Muscle of arm (tissue), 12 donors: ENCODE results near the gene LRATD1. TPM values are rescaled to one million over a fixed set of nuclear protein-coding genes. Genes with fewer than 3 reads are reported as not detected.

ENCODE experiments used
- DNase-seq: peaks from one replicate; pipeline ENCODE4 v3.0.0-alpha.2; 2013
- polyA plus RNA-seq, 12 donors: library from polyadenylated mRNA; unstranded; fragments of 120-200 nt; gene quantifications; one replicate each; pipeline ENCODE4 v1.2.1, GENCODE V29; 2013; ENCODE audit not compliant: insufficient read length in 12 of 12

The LRATD1 gene
- polyA plus RNA-seq, 12 donors = 10.9 to 41.0 (median 13.9) TPM; not detected in 1

GRCh38 chr2:14631406-14632040, 994 bp upstream of the LRATD1 start:
- DNase-seq = no peak

- no peak for DNase-seq
Measured at GRCh38 chr2:14633061-14633460, 544 bp downstream of the LRATD1 start.

GRCh38 chr2:14633461-14634181, 1.1 kb downstream of the LRATD1 start:
- no peak for DNase-seq

- no peak for DNase-seq
Measured at GRCh38 chr2:14634182-14634488, 1.6 kb downstream of the LRATD1 start.

GRCh38 chr2:14634489-14635390, 2.2 kb downstream of the LRATD1 start:
- DNase-seq = peak; percentile 36

GRCh38 chr2:14635391-14635871, 2.9 kb downstream of the LRATD1 start:
- DNase-seq = peak; percentile 62

GRCh38 chr2:14638488-14638887, 6.0 kb downstream of the LRATD1 start:
- no peak for DNase-seq

- no peak for DNase-seq
Measured at GRCh38 chr2:14641116-14641515, 8.6 kb downstream of the LRATD1 start.

- DNase-seq = no peak
Measured at GRCh38 chr2:14642499-14642898, 10.0 kb downstream of the LRATD1 start.

- DNase-seq = peak; percentile 41
Measured at GRCh38 chr2:14647714-14648113, 15.2 kb downstream of the LRATD1 start.

- DNase-seq = no peak
Measured at GRCh38 chr2:14650066-14650465, 17.5 kb downstream of the LRATD1 start.

GRCh38 chr2:14654835-14655282, 22.3 kb downstream of the LRATD1 start:
- DNase-seq = no peak

- DNase-seq = no peak
Measured at GRCh38 chr2:14656146-14656545, 23.6 kb downstream of the LRATD1 start.

GRCh38 chr2:14661163-14661562, 28.6 kb downstream of the LRATD1 start:
- DNase-seq = no peak

GRCh38 chr2:14673351-14673875, 40.9 kb downstream of the LRATD1 start:
- DNase-seq = no peak

GRCh38 chr2:14675489-14675888, 43.0 kb downstream of the LRATD1 start:
- DNase-seq = no peak

- DNase-seq = no peak
Measured at GRCh38 chr2:14676371-14676770, 43.9 kb downstream of the LRATD1 start.

- peak; percentile 6 for DNase-seq
Measured at GRCh38 chr2:14677039-14677438, 44.5 kb downstream of the LRATD1 start.

GRCh38 chr2:14678761-14679160, 46.2 kb downstream of the LRATD1 start:
- DNase-seq = peak; percentile 7

GRCh38 chr2:14681608-14682007, 49.1 kb downstream of the LRATD1 start:
- DNase-seq = no peak
